Frontal cortex (tissue), 4 donors: ENCODE results near the gene ATP8A2. TPM values are rescaled to one million over a fixed set of nuclear protein-coding genes. Genes with fewer than 3 reads are reported as not detected.
A peak's percentile ranks its signal among the peaks of the same experiment; 100 is the strongest.

Source experiments
- DNase-seq, 2 donors: peaks; one replicate each; pipeline ENCODE4 v3.0.0; 2012; ENCODE audit warnings: low spot score in 2 of 2
- FAIRE-seq: peaks from 2 replicates; lab custom pipeline; 2012; peaks lifted over from hg19 to GRCh38; lab: Jason Lieb, UNC
- total RNA-seq: library from RNA; depleted of rRNA; stranded (reverse); fragments of >200 nt; gene quantifications from one replicate; pipeline ENCODE4 v1.2.3, GENCODE V29; 2014
- donor health status: control.
- donor health status: control.
- donor health status: control.

Gene ATP8A2
- total RNA-seq, 1 donor from 2014 or later = 63.6 TPM

- no peak for FAIRE-seq
- DNase-seq = no peak
Measured at GRCh38 chr13:26034018-26034417, 662.2 kb downstream of the ATP8A2 start.

GRCh38 chr13:26036383-26036782 is 664.6 kb downstream of the ATP8A2 start:
- FAIRE-seq = no peak

GRCh38 chr13:26037302-26037701 is 665.5 kb downstream of the ATP8A2 start:
- no peak for DNase-seq
- no peak for FAIRE-seq

More at GRCh38 chr13:26036383-26036782, 664.6 kb downstream of the ATP8A2 start:
- no peak for DNase-seq

GRCh38 chr13:26038931-26039475 is 667.2 kb downstream of the ATP8A2 start:
- DNase-seq = no peak
- FAIRE-seq = no peak

GRCh38 chr13:26041444-26041843 is 669.7 kb downstream of the ATP8A2 start:
- FAIRE-seq = no peak
- DNase-seq = no peak

GRCh38 chr13:26042785-26043184 is 671.0 kb downstream of the ATP8A2 start:
- FAIRE-seq (no peak), DNase-seq (no peak)

DNA sequence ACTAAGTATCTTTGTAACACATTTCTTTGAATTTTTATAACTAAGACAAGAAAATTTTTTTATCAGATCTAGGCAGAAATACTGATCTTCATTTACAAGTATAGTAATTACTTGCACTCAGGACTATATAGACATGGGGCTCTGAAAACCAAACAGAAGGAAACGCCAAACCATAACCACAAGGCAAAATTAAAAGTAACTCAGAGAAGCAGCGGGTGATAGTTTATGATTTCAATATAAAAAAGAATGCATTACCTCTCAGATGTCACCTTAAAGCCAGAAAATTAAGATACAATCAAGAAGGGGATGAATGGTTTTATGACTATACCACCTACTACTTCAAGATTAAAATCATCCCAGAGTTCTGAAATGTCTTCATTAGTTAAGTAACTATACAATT is 673.4 kb downstream of the ATP8A2 start:
- FAIRE-seq (no peak), DNase-seq (no peak)

DNA sequence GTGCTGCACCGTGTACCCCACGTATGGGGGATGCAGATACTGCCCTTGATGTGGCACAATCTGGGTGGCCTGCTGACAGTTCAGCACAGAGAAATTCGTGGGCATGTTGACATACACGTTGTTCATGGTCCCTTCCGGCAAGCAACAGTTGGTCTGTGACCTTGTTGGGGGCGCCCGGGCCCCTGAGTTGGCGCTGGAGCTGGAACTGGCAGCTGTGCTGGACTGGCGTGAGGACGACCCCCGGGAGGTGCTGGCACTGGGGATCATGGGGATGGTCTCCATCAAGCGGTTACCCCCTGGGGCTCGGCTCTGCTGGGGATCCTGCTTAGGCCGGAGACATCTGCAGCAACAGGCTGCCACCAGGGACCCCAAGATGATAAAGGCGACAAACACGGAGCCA is 674.9 kb downstream of the ATP8A2 start:
- no peak for DNase-seq
- no peak for FAIRE-seq

DNA sequence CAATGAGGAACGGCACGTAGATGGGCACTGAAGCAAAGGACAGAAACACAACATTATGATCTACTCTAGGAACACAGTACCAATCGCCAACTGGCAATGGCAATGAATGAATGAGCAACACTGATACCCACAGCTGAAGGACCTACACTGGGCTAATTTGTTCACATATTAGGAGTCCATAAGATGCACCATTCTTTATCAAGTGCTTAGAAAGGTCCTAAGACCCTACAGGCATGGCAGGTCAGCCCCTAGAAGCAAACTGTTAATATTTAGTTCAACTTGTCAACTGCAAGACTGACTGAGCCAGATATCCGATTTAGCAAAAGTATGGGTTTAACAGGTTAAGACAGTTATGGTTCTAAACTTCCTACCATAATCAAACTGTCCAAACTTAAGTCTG is 675.3 kb downstream of the ATP8A2 start:
- FAIRE-seq = no peak
- DNase-seq = no peak

- no peak for FAIRE-seq
- DNase-seq = no peak
Measured at GRCh38 chr13:26048741-26049140, 677.0 kb downstream of the ATP8A2 start.

DNA sequence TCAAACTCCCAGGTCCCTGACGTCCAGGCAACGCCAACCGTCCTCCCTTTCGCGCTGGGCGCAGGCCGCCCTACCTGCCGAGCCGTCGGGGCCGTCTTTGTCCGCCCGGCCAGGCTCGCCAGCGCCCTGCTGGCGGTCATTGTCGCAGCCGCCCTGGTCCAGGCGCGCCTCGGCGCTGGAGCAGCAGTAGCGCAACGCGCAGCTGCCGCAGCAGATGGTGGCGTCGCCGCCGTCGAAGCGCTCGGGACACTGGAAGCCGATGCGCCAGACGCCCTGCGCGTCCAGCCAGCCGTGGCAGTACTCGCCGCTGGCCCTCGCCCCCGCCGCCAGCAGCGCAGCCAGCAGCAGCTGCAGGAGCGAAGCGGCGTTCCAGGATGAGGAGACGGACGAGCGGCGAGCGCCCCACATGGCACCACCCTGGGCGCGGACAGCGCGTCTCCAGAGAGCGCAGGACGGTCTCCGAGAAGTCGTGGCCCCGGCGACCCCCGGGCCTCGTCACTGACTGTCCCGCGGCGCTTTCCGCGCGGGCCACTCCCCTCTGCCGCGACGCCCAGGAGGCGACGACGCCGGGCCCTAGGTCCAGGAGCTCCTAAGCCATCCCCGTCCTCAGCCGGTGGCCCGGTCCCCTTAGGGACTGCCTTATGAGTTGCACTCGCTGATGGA is 678.9 kb downstream of the ATP8A2 start:
- no peak for FAIRE-seq
- peak; percentile 33 to 67 for DNase-seq

DNA sequence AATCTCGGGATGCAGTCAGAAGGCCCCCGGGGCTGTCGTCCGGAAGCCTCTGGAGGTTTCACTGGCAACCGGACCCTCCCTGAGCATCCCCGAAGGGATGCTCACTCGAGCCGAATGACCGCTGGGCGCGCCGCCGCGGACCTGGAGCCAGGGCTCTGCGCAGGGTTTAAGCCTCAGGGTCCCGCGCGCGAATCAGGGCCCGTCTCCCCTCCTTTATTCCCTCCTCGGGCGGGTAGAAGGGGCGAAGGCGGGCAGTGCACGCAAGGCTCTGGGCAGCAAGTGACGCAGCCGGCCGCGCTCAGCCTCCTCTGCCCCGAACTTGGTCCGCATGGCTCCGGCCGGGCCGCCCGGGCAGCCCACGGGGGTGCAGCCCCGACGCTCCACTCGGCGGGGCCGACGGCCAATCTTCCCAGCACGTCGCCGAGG is 679.5 kb downstream of the ATP8A2 start:
- FAIRE-seq (no peak), DNase-seq (no peak)

DNA sequence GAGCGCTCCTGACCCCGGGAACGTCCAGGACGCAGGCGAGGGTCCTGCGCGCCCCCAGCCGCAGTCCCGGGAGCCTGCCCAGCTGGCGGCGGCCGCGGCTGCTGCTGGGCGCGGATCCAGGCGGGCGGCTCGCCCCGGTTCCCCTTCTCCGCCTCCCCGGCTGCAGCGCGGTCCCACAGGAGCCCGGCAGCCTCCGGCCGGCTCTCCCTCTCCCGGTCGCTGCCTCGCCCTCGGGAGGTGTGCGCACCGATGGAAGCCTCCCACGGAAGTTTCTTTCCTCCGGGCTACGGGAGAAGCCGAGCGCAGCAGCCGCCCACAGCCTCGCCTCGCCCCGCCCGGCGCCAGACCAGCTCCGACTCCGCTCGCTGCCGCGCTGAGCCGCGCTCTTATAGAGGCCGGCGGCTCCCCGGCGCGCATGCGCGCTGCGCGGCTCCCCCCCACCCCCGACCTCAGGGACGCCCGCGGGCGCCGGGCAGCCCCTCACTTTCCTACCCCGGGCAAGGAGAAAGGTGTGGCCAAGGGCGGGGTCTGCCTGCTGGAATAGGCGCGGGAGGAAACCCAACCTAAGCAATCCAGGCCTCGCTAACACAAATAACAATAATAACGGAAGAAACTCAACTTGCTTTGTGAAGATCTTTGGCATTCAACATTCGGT is 680.0 kb downstream of the ATP8A2 start, which contains the start of gene SHISA2:
SHISA2 (minus strand) TSS at position 360 of the 655 bp plus-strand sequence. CDS start 1,041 bp downstream, outside the sequence.
- DNase-seq (peak; percentile 70 to 79), FAIRE-seq (no peak)

- FAIRE-seq (no peak), DNase-seq (no peak)
Measured at GRCh38 chr13:26052337-26052736, 680.6 kb downstream of the ATP8A2 start.

DNA sequence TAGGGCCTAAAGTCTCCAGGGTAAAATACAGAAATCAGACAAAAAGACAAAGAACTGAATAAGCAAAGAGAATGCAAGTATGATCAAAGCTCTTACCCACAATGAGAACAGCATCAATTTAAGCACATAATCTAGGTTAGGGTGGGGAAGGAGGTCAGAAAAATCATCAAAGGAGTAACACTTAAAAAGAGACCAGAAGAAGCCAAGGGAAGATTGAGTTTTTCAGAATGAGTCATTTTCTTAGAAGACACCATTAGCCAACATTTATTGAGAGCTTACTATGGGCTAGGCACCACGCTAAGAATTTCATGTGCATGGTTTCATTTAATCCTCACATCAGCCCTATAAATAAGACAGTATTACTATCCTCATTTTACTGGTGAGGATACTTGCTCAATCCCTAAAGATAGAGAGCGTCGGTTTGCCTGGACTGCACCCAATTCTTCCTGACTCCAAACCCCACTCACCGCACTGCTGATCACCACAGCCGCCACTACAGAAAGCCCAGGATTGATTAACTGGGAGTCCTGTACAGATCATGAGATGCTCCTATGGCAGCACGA is 681.7 kb downstream of the ATP8A2 start:
- DNase-seq (no peak), FAIRE-seq (no peak)

DNA sequence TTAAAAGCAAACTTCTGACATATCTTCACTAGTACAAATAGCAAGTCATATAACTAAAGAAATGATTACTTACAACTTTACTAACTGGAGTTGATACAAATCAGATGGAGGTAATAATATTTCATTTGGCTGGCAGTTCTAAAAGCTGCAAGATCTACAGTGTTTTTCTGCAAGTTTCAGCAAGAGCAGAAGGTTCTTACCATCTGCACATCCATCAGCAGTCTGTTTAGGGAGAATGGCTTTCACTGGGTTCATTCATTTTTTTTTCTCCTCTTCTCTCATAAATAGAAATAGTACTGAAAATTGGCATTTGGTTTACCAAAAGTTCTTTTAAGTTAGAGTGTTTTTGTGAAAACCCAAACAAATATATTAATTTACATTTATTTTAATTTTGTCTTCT is 683.1 kb downstream of the ATP8A2 start:
- FAIRE-seq (no peak), DNase-seq (no peak)

- FAIRE-seq (no peak), DNase-seq (no peak)
Measured at GRCh38 chr13:26058704-26059103, 686.9 kb downstream of the ATP8A2 start.

DNA sequence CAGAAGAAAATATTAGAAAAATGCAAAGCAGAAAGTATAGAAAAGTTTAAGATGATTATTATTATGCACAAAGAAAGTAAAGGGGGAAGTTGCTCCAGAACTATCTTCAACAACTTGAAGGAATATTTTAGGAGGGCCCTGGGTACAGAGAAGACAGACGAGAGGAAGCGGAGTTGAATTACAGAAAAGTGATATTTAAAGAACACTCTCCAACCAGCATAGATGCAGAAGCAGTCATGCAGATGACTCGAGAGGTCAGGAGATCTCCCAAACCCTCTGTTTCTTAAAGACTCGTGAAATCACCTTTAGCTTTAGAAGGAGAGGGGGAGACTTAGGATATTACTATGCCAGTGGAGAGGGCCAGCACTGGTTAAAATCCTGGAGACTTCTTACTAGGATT is 688.6 kb downstream of the ATP8A2 start:
- FAIRE-seq = no peak
- no peak for DNase-seq

GRCh38 chr13:26061256-26061655 is 689.5 kb downstream of the ATP8A2 start:
- FAIRE-seq = no peak
- no peak for DNase-seq

- no peak for DNase-seq
- no peak for FAIRE-seq
Measured at GRCh38 chr13:26061947-26062346, 690.2 kb downstream of the ATP8A2 start.

DNA sequence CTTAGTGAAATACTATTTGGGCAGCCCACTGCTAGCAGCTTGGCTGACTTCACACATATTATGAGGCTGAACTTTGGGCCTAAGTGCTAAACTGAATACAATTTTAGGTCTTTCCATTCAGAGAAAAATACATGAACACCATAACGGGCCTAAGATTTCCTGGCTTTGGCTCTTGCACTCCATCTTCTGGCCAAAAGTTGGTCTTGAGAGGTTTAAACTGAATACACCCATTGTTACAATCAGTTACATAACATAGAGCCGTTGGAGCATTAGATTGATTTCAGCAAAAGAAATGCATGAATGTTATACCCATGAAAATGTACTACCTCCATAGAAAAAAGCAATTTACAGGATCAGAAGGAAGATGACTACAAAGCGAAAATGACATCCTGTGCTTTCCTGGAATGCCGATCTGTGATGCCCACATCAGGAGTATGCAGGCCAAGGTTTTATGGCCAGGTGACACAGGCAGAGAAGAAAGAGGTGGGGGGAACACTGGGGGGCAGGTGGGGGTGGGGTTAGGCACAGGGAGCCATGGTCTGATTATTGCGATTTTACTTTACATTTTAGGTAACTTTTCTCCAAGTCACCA is 691.2 kb downstream of the ATP8A2 start:
- FAIRE-seq (peak; percentile 84), DNase-seq (peak; percentile 53 to 55)
